Left forelimb (tissue), 1 donor: ENCODE results near the gene HSPG2.
"Not testable (repeated sequence)": the region's sequence is repeated elsewhere in the genome, so short reads cannot be mapped to it uniquely, and the experiment has no call there.

Experiments used
- DNase-seq: peaks from one replicate; pipeline ENCODE4 v3.0.0-alpha.2; 2018; ENCODE audit warnings: low spot score

Gene HSPG2

DNA sequence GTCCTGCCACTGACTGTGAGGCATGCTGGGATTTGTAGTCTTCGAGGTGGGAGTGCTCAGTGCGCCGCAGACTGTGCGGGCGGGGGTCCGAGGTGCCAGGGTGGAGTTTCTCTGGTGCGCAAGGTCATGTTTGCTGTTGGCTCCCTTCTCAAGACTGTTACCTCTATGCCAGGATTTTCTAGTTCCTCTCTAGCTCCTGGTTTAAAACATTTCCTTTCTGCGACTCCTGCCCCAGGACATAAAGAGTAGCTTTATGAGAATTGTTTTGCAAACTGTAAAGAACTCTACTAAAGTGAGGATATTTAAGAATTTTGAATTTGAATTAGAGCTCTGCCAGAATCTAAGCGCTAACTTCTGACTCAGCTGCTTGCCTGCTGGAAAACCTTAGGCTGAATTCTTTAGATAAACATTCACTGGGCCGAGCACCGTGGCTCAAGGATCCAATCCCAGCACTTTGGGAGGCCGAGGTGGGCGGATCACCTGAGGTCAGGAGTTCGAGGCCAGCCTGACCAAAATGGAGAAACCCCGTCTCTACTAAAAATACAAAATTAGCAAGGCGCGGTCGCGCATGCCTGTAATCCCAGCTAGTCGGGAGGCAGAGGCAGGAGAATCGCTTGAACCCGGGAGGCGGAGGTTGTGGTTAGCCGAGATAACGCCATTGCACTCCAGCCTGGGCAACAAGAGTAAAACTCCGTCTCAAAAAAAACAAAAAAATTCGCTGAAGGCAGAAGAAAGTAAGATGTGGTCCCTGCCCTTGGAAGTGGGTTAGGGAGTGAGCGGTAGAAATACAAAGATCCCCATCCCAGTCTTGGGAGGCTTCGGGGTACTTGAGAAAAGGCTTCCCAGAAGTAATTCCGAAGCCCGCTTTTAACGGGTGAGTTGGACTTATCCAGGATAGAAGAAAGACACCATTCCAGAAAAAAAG, 153.2 kb downstream of the HSPG2 start:
- DNase-seq: no peak

DNA sequence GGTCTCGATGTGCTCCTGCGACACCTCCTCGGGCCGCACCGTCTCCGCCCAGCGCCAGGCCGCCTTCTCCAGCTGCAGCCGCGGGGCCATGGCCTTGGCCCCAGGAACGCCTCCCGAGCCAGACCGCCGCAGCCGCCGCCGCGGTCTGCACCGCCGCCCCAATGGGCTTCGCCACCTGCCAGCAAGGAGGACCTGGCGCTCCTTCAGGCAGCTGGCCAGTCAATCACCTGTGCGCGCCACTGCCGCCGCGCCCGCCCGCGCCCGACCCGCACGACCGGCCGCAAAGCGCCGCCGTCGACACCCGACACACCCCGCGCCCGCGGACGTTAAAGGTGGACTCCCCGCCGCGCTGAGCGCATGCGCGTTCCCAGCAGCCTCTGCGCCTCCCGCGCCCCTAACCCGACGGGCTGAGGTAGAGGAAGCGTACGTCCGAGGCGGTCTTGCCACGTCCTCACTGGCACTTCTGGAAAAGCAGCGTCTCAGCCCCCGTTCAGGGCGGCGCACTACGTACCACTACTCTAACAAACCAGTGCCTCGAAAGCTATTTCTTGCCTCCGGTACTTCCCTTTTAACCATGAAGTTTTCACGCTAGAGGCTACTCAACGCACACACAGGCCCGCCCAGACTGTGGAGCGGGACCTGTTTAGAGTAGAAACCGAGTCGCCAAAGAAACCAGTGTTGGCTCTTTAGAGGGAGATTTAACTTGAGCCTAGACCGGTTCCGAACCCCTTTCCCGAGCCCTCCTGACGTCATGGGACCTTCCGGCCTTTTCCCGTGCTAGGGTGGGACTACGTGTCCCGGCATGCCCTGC, 154.0 kb downstream of the HSPG2 start, which contains the start of gene USP48:
Gene USP48 (minus strand): TSS at position 282 of the 811 bp plus-strand sequence. CDS start 192 bp downstream, at position 90.
- peak; percentile 99 for DNase-seq

- no peak for DNase-seq
These were observed 154.7 kb downstream of the HSPG2 start for GRCh38 chr1:21782349-21782867.

- no peak for DNase-seq
These were observed 155.2 kb downstream of the HSPG2 start for GRCh38 chr1:21781815-21782348.

GRCh38 chr1:21779613-21780521, 157.2 kb downstream of the HSPG2 start:
- no peak for DNase-seq

GRCh38 chr1:21778405-21778727, 158.7 kb downstream of the HSPG2 start:
- no peak for DNase-seq

DNA sequence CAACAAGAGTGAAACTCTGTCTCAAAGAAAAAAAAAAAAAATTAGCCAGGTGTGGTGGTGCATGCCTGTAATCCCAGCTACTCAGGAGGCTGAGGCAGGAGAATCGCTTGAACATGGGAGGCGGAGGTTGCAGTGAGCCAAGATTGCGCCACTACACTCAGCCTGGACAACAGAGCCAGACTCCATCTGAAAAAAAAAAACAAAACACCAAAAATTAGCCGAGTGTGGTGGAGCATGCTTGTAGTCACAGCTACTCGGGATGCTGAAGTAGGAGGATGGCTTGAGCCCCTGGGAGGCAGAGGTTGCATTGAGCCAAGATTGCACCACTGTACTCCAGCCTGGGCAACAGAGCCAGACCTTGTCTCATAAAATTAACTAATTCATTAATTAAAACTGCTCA, 160.2 kb downstream of the HSPG2 start:
- DNase-seq: not testable (repeated sequence)

GRCh38 chr1:21775985-21776562, 161.0 kb downstream of the HSPG2 start:
- no peak for DNase-seq

DNA sequence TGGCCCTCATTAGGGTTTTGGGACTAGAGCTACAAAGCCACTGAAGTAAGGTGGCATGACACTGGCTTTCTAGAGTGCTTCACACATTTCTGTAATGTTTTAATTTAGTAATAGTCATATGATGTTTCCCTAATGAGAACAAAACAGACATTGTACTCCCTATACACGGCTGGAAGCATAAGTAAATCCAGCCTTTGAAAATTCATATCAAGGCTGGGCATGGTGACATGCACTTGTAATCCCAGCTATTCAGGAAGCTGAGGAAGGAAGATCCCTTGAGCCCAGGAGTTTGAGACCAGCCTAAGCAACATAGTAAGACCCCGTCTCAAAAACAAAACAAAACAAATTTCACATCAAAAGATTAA, 161.6 kb downstream of the HSPG2 start:
- no peak for DNase-seq

DNA sequence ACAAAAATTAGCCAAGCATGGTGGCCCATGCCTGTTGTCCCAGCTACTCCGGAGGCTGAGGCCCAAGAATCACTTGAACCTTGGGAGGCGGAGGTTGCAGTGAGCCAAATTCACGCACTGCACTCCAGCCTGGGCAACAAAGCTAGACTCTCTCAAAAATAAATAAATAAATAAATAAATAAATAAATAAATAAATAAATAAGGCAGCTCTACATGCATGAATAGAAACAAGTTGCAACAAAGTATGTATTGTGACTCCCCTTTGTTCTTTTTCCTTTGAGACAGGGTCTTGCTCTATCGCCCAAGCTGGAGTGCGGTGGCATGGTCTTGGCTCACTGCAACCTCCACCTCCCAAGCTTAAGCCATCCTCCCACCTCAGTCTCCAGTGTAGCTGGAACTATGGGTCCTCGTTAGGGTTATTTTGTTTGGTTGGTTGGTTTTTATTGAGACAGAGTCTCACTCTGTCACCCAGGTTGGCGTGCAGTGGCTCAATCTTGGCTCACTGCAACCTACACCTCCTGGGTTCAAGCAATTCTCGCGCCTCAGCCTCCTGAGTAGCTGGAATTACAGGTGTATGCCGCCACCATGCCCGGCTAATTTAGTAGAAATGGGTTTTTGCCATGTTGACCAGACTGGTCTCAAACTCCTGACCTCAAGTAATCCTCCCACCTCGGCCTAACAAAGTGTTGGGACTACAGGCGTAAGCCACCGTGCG, 162.1 kb downstream of the HSPG2 start:
- DNase-seq: no peak

DNA sequence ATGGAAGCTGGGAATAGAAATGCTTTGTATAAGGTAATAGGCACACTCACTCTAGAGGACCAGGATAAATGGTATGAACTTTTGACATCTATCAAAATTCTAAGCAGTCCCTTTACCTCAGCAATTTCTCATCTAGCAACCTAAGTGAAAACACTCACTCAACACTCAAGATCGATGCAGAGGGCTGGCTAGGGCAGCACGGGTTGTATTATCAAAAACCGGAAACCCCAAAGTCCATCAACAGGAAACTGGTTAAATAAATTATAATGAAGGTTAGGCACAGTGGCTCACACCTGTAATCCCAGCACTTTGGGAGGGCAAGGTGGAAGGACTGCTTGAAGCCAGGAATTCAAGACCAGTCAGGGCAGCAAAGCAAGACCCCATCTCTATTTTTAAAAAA, 163.5 kb downstream of the HSPG2 start:
- no peak for DNase-seq
